GM18505 (cell line): ENCODE measurements around the gene LEFTY2.
"Not testable (repeated sequence)": the region's sequence is repeated elsewhere in the genome, so short reads cannot be mapped to it uniquely, and the experiment has no call there.

Source experiments
- ATAC-seq: cut with Tn5 transposase; IDR thresholded peaks from one replicate; pipeline ENCODE4 v1.9.1; 2021; ENCODE audit not compliant: unreplicated experiment
- POLR2A ChIP-seq: IDR thresholded peaks from 4 replicates; pipeline ENCODE4 v1.6.1; 2011; ENCODE audit warnings: borderline replicate concordance; ENCODE audit not compliant: insufficient read depth, insufficient read length; ENCODE audit errors: extremely low read depth

The LEFTY2 gene

DNA sequence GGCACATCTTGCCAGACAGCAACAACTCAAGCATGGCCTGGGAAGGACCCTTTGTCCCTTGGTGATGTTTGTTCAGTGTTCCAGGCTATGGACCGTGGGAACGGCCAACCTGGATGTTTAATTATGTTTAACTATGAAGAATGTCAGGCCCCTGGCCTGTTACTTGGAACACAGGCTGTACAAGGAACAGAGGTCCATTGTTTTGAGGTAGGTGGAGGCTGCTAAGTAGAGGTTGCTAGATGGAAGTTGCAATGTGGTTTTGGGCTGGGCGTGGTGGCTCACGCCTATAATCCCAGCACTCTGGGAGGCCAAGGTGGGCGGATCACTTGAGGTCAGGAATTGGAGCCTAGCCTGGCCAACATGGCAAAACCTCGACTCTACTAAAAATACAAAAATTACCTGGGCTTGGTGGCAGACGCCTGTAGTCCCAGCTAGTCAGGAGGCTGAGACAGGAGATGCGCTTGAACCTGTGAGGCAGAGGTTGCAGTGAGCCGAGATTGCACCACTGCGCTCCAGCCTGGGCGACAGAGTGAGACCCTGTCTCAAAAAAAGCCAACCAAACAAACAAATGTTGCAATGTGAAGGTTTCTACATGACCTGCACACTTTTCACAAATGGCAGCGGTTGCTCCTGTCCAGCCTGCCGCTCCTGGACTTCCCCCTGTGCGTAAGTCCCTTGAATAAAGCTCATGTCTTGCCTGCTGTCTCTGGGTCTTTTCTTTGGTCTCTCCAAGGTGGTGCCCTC is 49.6 kb downstream of the LEFTY2 start:
- TF ChIP-seq POLR2A = no peak
- ATAC-seq = no peak

DNA sequence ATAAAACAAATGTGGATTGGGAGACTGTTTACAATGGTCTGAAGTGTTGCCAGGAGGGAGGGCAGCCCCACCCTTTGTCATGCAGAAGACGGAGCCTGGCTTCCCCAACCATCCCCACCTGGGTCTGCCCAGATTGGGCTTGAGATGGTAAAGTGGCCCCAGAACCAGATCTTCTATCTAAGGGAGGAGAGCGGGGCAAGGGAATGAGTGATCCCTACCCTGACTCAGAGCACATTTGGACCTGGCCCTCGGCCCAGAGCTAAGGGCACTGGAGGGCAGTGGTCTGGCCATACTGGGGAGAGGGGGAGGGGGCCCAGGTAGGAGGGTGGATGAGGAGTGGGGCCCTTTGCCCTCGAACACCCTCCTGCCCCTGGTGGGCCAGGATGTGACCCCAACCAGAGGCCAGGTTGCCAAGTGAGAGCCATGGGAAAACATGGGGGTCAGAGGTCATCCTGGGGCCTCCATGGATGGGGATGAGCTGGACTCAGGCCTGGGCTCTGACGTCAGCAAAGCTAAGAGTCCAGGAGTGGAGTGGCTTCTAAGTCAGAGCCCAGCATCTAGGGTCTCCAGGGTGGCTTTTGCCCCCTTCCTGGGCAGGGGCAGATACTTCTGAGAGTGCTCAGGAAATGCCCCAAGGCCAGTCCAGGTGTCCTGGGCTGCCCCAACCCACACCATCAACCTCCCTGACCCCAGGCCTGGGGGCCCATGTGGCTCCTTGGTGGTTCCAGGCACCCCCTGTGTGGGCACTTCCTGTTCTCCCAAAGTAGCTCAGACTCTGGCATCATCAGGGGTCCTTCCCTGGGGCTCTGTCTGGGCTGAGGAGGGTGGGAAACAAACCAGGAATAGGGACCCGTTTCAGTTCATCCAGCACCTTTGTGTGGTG is 50.4 kb downstream of the LEFTY2 start:
- no peak for ATAC-seq
- TF ChIP-seq POLR2A = no peak

DNA sequence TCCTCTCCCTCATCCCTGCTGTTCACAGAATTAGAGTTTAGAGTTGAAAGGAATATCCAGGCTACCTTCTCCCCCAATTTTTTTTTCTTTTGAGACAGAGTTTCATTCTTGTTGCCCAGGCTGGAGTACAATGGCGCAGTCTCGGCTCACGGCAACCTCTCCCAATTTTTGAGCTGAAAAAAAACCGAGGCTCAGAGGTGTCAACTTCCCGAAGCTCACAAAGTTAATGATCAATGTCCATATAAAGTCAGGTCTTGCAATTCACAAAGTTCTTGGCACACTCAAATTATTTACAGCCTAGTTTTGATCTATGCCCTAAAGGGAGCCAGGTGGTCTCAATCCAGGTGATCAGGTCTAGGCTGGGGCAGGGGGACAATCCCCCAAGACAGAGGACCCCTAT is 51.3 kb downstream of the LEFTY2 start:
- no peak for TF ChIP-seq POLR2A
- ATAC-seq = no peak

DNA sequence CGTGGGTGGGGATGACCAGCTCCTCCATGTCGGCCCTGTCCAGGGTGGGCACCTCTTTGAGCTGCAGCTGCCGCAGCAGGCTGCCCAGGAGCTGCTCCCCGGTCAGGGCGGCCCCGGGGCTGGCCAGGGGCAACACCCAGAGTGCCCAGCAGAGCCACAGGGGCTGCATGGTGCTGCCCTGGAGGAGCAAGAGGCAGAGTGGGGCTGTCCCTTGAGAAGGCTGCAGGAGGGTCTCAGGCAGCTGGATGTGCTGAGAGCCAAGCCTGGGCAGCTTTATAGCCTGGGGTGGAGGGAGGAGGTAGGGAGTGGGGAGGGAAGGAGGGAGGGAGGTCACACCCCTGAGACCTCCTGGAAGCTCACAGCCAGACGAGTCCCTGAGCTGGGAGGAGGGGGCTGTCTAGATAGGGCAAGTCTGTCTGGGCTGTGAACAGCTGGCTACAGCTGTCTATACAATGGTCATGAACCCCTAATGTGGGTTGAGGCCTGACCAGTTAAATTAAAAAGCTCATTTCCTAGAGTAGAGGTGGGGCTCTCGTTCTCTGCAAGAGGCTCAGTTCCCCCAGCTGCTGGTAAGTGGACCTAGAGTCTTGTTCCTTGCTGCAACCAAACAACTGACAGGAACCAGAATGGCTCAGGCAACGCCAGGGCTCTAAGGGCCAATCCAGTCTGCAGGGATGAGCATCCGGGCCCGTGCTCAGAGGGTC is 52.0 kb downstream of the LEFTY2 start, which contains the start of gene LEFTY1:
Gene LEFTY1 (minus strand): TSS at position 249 of the 704 bp plus-strand sequence. CDS start 80 bp downstream, at position 169.
- no peak for ATAC-seq
- no peak for TF ChIP-seq POLR2A

DNA sequence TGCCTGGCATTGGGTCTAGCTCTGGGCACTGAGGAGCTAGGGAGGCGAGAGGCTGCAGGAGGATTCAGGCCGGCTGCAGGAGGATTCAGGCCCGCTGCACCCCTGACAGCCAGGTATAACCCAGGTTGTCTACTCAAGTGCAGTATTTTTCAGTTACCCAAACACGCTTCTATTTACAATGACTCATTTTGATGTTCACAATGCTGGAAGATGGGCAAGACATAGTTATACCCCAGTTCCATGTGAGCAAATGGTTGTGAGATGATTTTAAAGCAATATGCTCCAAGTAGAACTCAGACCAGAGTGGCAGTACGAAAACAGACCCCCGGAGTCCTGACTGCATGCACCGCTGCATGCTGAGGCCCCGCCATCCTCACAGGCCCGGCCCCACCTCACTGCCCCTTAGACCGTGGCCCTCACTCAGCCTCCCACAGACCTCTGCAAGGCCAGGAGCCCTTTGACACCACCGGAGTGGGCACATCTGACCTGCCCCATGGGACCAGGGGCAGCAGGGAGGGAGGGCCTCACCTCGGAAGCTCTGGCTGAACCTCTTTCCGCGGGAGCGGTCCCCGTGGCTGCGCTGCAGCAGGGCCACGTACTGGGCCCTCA is 52.6 kb downstream of the LEFTY2 start:
- ATAC-seq = no peak
- no peak for TF ChIP-seq POLR2A

DNA sequence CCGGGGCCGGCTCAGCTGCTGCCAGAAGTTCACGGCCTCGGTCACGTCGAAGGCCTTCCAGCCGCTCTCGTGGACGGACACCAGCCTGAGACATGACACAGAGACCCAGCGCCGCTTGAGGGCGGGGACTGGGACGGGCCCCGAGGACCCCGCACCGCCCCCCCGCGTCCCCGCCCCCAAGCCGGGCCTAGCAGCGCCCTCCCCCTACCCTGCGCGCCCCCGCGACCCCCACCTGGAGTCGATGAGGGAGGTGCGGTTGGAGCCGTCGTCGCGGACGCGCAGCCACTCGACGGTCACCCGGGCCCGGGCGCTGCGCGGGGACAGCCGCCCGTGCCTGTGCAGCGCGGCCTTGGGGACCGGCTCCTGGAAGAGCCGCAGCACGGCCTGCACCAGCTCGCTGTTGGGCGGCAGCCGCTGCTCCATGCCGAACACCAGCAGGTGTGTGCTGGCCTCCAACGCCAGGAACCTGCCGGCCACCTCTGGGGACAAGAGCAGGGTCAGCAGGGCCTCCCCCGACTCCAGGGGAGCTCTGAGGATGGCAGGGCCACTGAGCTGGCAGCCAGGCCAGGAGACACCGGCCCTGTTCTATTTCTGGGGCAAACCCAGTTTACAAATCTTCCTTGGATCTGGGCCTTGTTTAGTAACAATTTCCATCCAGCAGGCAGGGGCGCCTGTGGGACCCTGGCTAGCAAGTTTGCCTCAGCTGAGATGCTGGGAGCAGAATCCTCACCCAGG is 53.3 kb downstream of the LEFTY2 start:
- not testable (repeated sequence) for ATAC-seq

DNA sequence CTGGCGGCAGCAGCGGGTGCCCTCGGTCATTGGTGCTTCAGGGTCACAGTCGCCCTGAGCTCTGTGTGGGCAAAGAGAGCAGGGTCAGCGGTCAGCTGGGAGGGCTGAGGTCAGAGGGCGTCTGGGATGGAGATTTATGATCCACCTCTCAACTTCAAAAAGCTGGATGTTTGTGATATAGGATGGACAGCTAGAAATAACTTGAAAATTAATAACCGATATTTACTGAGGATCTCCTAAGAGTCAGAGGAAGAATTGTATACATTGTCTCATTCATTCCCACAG is 54.0 kb downstream of the LEFTY2 start:
- ATAC-seq = no peak
- no peak for TF ChIP-seq POLR2A
